K562 (cell line): ENCODE results near the gene GDAP1L1. TPM values are rescaled to one million over a fixed set of nuclear protein-coding genes. Genes with fewer than 3 reads are reported as not detected.

Source experiments
- CBX3 ChIP-seq, 2 experiments: IDR thresholded peaks; 1 replicate in 1 of 2; 2 replicates in 1 of 2; pipeline ENCODE4 v1.6.1; 2012; ENCODE audit warnings: inconsistent platforms in 2 of 2, low read length in 2 of 2, borderline replicate concordance in 1 of 2, control low read depth in 1 of 2
- JUND ChIP-seq, 2 experiments: IDR thresholded peaks; 2 replicates in 1 of 2; 3 replicates in 1 of 2; pipeline ENCODE4 v1.6.1; 2011; ENCODE audit warnings: borderline replicate concordance in 2 of 2, low read depth in 2 of 2, low read length in 2 of 2, improper control_type of control experiment in 1 of 2, missing biosample characterization in 1 of 2, missing genetic modification characterization in 1 of 2, missing genetic modification reagents in 1 of 2
- KDM4B ChIP-seq, 2 experiments: fragments of 450-650 bp in 1 of 2; sonication (generic) in 1 of 2; IDR thresholded peaks; 2 replicates each; pipeline ENCODE4 v1.6.1; 2016 to 2017; ENCODE audit warnings: borderline replicate concordance in 2 of 2, antibody characterized with exemption in 1 of 2, low read depth in 1 of 2, mild to moderate bottlenecking in 1 of 2
- KDM5B ChIP-seq: fragments of 200-600 bp; sonication (generic); IDR thresholded peaks from 2 replicates; pipeline ENCODE4 v1.6.1; 2012; ENCODE audit warnings: low read depth, mild to moderate bottlenecking, moderate library complexity, low read length, control low read depth, inconsistent platforms; ENCODE audit not compliant: insufficient replicate concordance
- KLF13 ChIP-seq: fragments of 450-650 bp; IDR thresholded peaks from 2 replicates; pipeline ENCODE4 v1.6.1; 2016; ENCODE audit warnings: missing genetic modification characterization, low read depth, mild to moderate bottlenecking, missing compliant biosample characterization, moderate library complexity, borderline replicate concordance
- OTX1 ChIP-seq: fragments of 450-650 bp; formaldehyde crosslinking; IDR thresholded peaks from 2 replicates; pipeline ENCODE4 v1.4.0; 2022; ENCODE audit warnings: mild to moderate bottlenecking
- PPARD ChIP-seq: fragments of 250-450 bp; sonication (Bioruptor Pico); IDR thresholded peaks from 2 replicates; pipeline ENCODE4 v1.8.0; 2022; ENCODE audit warnings: inconsistent platforms, mild to moderate bottlenecking, moderate library complexity
- SP1 ChIP-seq: sonication (generic); formaldehyde crosslinking; IDR thresholded peaks from 2 replicates; pipeline ENCODE4 v1.8.1; 2022; ENCODE audit warnings: mild to moderate bottlenecking, missing genetic modification reagents
- TBL1XR1 ChIP-seq, 2 experiments: IDR thresholded peaks; 2 replicates each; pipeline ENCODE4 v1.6.1; 2012; ENCODE audit warnings: improper control_type of control experiment in 2 of 2, low read length in 2 of 2, mild to moderate bottlenecking in 1 of 2
- ZFP1 ChIP-seq: fragments of 450-650 bp; formaldehyde crosslinking; IDR thresholded peaks from 2 replicates; pipeline ENCODE4 v1.4.0; 2020; ENCODE audit warnings: mild to moderate bottlenecking, mixed read lengths
- ZNF23 ChIP-seq: fragments of 250-450 bp; sonication (Bioruptor Pico); IDR thresholded peaks from 2 replicates; pipeline ENCODE4 v1.4.0; 2020; ENCODE audit warnings: mild to moderate bottlenecking
- polyA plus RNA-seq, 8 experiments: library from polyadenylated mRNA; depleted of rRNA in 4 of 8; stranded (reverse) in 5 of 8; unstranded in 3 of 8; fragments of >200 nt; fragmentation: Nextera tagmentation in 2 of 8; fragmentation: Illumina TruSeq in 1 of 8; extraction: Ambion mirVana in 2 of 8; extraction: Trizol in 1 of 8; gene quantifications; 2 replicates each; pipeline versions ENCODE4 v1.2.1 to v1.2.3, GENCODE V29; 2011 to 2014; ENCODE audit warnings: inconsistent platforms in 1 of 8, missing spikeins in 1 of 8
- total RNA-seq, 7 experiments: library from RNA; depleted of rRNA in 6 of 7; stranded (reverse); fragments of >200 nt in 6 of 7; fragmentation: Illumina TruSeq in 2 of 7; extraction: Trizol in 2 of 7; gene quantifications; 2 replicates each; pipeline versions ENCODE4 v1.2.1 to v1.2.3, GENCODE V29; 2011 to 2021; ENCODE audit warnings: low replicate concordance in 1 of 7
- TF ChIP-seq, protein P1 (sequence below): fragments of 450-650 bp; IDR thresholded peaks from 2 replicates; pipeline ENCODE4 v1.6.1; 2017; ENCODE audit warnings: mild to moderate bottlenecking, moderate library complexity
- TF ChIP-seq, protein P2 (sequence below): fragments of 450-650 bp; IDR thresholded peaks from 2 replicates; pipeline ENCODE4 v1.6.1; 2016
- TF ChIP-seq, protein P3 (sequence below), 2 experiments: fragments of 450-650 bp in 1 of 2; sonication (generic) in 1 of 2; formaldehyde crosslinking in 1 of 2; IDR thresholded peaks; 2 replicates each; pipeline versions ENCODE4 v1.7.1 to v1.9.0; 2016 to 2022; ENCODE audit warnings: inconsistent platforms in 1 of 2, mild to moderate bottlenecking in 1 of 2, missing genetic modification reagents in 1 of 2

Gene GDAP1L1
- total and polyA plus RNA-seq, 9 of the 15 experiments (the other 6 are each of a cell fraction or from before 2014, with no cell fraction given): 0.06 to 0.40 (median 0.19) TPM; not detected in 5

DNA sequence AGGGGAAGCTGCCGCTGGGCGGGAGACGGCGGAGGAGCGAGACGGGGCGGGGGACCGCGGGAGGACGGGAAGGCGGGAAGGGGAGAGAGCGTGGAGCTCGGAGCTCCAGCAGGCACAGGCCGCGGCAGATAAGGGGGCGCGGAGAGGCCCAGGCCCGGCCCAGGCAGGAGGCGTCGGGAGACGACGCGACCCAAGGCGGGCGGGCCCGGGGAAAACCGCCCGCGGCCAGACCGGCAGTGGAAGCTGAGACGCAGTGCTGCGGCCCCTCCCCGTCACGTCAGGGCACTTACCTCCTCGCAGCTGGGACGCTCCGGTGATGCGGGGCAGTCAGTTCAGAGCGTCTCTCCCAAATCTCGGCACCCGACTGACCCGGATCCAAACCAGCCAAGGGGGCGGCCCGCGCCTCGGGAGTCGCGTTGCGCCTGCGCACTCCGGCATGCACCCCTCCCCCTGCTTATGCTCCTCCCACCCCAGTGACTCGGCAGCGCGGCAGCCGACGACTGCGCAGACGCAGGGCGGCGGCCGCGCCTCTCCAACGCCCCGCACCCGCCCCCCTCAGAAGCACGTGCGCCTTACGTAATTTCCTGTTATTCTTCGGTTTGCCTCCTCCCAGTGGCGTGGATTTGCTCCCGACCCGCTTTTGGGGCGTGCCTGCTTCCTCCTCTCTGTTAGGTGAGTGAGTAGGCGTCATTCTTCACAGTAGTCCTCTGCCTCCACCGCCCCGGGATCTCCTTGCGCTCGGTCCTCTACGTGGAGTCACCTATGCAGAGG is 36.5 kb upstream of the GDAP1L1 start, which contains the start of gene OSER1 (continued):
- TF ChIP-seq, protein P1, sequence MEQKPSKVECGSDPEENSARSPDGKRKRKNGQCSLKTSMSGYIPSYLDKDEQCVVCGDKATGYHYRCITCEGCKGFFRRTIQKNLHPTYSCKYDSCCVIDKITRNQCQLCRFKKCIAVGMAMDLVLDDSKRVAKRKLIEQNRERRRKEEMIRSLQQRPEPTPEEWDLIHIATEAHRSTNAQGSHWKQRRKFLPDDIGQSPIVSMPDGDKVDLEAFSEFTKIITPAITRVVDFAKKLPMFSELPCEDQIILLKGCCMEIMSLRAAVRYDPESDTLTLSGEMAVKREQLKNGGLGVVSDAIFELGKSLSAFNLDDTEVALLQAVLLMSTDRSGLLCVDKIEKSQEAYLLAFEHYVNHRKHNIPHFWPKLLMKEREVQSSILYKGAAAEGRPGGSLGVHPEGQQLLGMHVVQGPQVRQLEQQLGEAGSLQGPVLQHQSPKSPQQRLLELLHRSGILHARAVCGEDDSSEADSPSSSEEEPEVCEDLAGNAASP: no peak
- TF ChIP-seq OTX1 (CRISPR knock-in tag) (0 out of 2 replicates have a peak, but pooled peaks have one; percentile 69), JUND (IDR thresholded peaks at IDR 0.05; ENCODE audit: borderline replicate concordance, low read depth, low read length) (peak; percentile 92), JUND (tag; IDR thresholded peaks at IDR 0.05; ENCODE audit: borderline replicate concordance, low read depth, low read length) (peak; percentile 90; the same call in 2 of the 3 replicates), TBL1XR1 (IDR thresholded peaks at IDR 0.05; ENCODE audit: low read length in 2 of 2) (peak in 1 of 2 experiments; percentile 37; a peak in 2 of 4 replicates), ZNF23 (CRISPR knock-in tag) (no peak), CBX3 (IDR thresholded peaks at IDR 0.05; ENCODE audit: borderline replicate concordance in 1 of 2, low read length in 2 of 2) (0 out of 3 replicates have a peak, but pooled peaks of 1 of the 2 experiments have one; percentile 64), PPARD (CRISPR knock-in tag) (no peak), KDM5B (peak; percentile 82), KDM4B (IDR thresholded peaks at IDR 0.05; ENCODE audit: borderline replicate concordance in 2 of 2, low read depth in 1 of 2) (peak in 1 of 2 experiments; percentile 25; a peak in 1 of 4 replicates), KLF13 (tag) (peak; percentile 78; the same call in 1 of the 2 replicates), SP1 (CRISPR knock-in tag) (peak; percentile 87), ZFP1 (CRISPR knock-in tag) (no peak)
- TF ChIP-seq, protein P2, sequence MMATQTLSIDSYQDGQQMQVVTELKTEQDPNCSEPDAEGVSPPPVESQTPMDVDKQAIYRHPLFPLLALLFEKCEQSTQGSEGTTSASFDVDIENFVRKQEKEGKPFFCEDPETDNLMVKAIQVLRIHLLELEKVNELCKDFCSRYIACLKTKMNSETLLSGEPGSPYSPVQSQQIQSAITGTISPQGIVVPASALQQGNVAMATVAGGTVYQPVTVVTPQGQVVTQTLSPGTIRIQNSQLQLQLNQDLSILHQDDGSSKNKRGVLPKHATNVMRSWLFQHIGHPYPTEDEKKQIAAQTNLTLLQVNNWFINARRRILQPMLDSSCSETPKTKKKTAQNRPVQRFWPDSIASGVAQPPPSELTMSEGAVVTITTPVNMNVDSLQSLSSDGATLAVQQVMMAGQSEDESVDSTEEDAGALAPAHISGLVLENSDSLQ: peak; percentile 33
- TF ChIP-seq, protein P3, sequence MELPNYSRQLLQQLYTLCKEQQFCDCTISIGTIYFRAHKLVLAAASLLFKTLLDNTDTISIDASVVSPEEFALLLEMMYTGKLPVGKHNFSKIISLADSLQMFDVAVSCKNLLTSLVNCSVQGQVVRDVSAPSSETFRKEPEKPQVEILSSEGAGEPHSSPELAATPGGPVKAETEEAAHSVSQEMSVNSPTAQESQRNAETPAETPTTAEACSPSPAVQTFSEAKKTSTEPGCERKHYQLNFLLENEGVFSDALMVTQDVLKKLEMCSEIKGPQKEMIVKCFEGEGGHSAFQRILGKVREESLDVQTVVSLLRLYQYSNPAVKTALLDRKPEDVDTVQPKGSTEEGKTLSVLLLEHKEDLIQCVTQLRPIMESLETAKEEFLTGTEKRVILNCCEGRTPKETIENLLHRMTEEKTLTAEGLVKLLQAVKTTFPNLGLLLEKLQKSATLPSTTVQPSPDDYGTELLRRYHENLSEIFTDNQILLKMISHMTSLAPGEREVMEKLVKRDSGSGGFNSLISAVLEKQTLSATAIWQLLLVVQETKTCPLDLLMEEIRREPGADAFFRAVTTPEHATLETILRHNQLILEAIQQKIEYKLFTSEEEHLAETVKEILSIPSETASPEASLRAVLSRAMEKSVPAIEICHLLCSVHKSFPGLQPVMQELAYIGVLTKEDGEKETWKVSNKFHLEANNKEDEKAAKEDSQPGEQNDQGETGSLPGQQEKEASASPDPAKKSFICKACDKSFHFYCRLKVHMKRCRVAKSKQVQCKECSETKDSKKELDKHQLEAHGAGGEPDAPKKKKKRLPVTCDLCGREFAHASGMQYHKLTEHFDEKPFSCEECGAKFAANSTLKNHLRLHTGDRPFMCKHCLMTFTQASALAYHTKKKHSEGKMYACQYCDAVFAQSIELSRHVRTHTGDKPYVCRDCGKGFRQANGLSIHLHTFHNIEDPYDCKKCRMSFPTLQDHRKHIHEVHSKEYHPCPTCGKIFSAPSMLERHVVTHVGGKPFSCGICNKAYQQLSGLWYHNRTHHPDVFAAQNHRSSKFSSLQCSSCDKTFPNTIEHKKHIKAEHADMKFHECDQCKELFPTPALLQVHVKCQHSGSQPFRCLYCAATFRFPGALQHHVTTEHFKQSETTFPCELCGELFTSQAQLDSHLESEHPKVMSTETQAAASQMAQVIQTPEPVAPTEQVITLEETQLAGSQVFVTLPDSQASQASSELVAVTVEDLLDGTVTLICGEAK (IDR thresholded peaks at IDR 0.05): peak; percentile 82
- TF ChIP-seq, protein P3 (CRISPR knock-in tag; IDR thresholded peaks at IDR 0.05): no peak
